Liver (tissue), 9 donors: ENCODE results near the gene TMEM132E. TPM values are rescaled to one million over a fixed set of nuclear protein-coding genes. Genes with fewer than 3 reads are reported as not detected.

Experiments used
- DNase-seq: peaks from one replicate; pipeline ENCODE4 v3.0.0-alpha.2; 2017; ENCODE audit warnings: low spot score
- H3K27ac ChIP-seq, 2 donors: one replicate each; pipeline ENCODE4 v1.7.0; 2013; ENCODE audit warnings: inconsistent platforms in 2 of 2, low read length in 2 of 2, control low read depth in 1 of 2, low read depth in 1 of 2, mild to moderate bottlenecking in 1 of 2
- H3K27me3 ChIP-seq, 4 donors: one replicate each; pipeline versions ENCODE4 v1.6.1 to v1.7.0; 2013; ENCODE audit warnings: low read length in 3 of 4, inconsistent platforms in 1 of 4, mild to moderate bottlenecking in 1 of 4, moderate library complexity in 1 of 4; ENCODE audit not compliant: control insufficient read depth in 4 of 4, insufficient read depth in 4 of 4
- H3K36me3 ChIP-seq, 4 donors: one replicate each; pipeline versions ENCODE4 v1.6.1 to v1.7.0; 2013; ENCODE audit warnings: low read length in 3 of 4, mild to moderate bottlenecking in 3 of 4, low read depth in 1 of 4, moderate library complexity in 1 of 4; ENCODE audit not compliant: control insufficient read depth in 4 of 4, insufficient read depth in 3 of 4
- H3K4me1 ChIP-seq, 4 donors: one replicate each; pipeline versions ENCODE4 v1.6.1 to v1.7.0; 2013; ENCODE audit warnings: low read length in 3 of 4, mild to moderate bottlenecking in 3 of 4, moderate library complexity in 1 of 4; ENCODE audit not compliant: control insufficient read depth in 4 of 4, insufficient read depth in 4 of 4
- H3K4me3 ChIP-seq, 3 donors: one replicate each; pipeline versions ENCODE4 v1.6.1 to v1.7.0; 2013; ENCODE audit warnings: low read length in 3 of 3, control low read depth in 1 of 3, low read depth in 1 of 3, mild to moderate bottlenecking in 1 of 3
- H3K9ac ChIP-seq, 2 donors: one replicate each; pipeline ENCODE4 v1.7.0; 2013; ENCODE audit warnings: low read length in 2 of 2, mild to moderate bottlenecking in 2 of 2, moderate library complexity in 2 of 2, control low read depth in 1 of 2, low read depth in 1 of 2
- H3K9me3 ChIP-seq, 4 donors: one replicate each; pipeline versions ENCODE4 v1.6.1 to v1.7.0; 2013; ENCODE audit warnings: low read length in 3 of 4; ENCODE audit not compliant: control insufficient read depth in 4 of 4
- EGR1 ChIP-seq, 2 donors: IDR thresholded peaks; 2 replicates each; pipeline ENCODE4 v1.6.1; 2016 to 2018; ENCODE audit warnings: antibody characterized with exemption in 2 of 2, low read depth in 2 of 2
- FOXA1 ChIP-seq: IDR thresholded peaks from 2 replicates; pipeline ENCODE4 v1.6.1; 2016; ENCODE audit warnings: antibody characterized with exemption
- FOXA2 ChIP-seq: IDR thresholded peaks from 2 replicates; pipeline ENCODE4 v1.6.1; 2016; ENCODE audit warnings: antibody characterized with exemption
- GABPA ChIP-seq, 2 donors: IDR thresholded peaks in 1 of 2; conservative IDR thresholded peaks in 1 of 2; 2 replicates each; pipeline ENCODE4 v1.6.1; 2016; ENCODE audit warnings: antibody characterized with exemption in 2 of 2, mild to moderate bottlenecking in 1 of 2, moderate library complexity in 1 of 2
- HNF4A ChIP-seq, 2 donors: conservative IDR thresholded peaks; 2 replicates each; pipeline ENCODE4 v1.6.1; 2016; ENCODE audit warnings: antibody characterized with exemption in 2 of 2, mild to moderate bottlenecking in 2 of 2
- HNF4G ChIP-seq: IDR thresholded peaks from 2 replicates; pipeline ENCODE4 v1.6.1; 2016; ENCODE audit warnings: antibody characterized with exemption
- JUND ChIP-seq, 2 donors: IDR thresholded peaks; 2 replicates each; pipeline ENCODE4 v1.6.1; 2016; ENCODE audit warnings: antibody characterized with exemption in 2 of 2
- NR2F2 ChIP-seq: IDR thresholded peaks from 2 replicates; pipeline ENCODE4 v1.6.1; 2016; ENCODE audit warnings: antibody characterized with exemption
- RAD21 ChIP-seq, 2 donors: IDR thresholded peaks; 2 replicates each; pipeline ENCODE4 v1.6.1; 2016; ENCODE audit warnings: antibody characterized with exemption in 2 of 2, mild to moderate bottlenecking in 2 of 2
- RXRA ChIP-seq, 2 donors: IDR thresholded peaks; 2 replicates each; pipeline ENCODE4 v1.6.1; 2017 to 2018; ENCODE audit warnings: antibody characterized with exemption in 2 of 2, mild to moderate bottlenecking in 1 of 2
- TAF1 ChIP-seq: conservative IDR thresholded peaks from 2 replicates; pipeline ENCODE4 v1.6.1; 2016; ENCODE audit warnings: antibody characterized with exemption, mild to moderate bottlenecking
- YY1 ChIP-seq: IDR thresholded peaks from 2 replicates; pipeline ENCODE4 v1.6.1; 2016; ENCODE audit warnings: antibody characterized with exemption, mild to moderate bottlenecking
- WGBS: extraction: QIAGEN DNeasy Blood & Tissue Kit; methylation state at CpG from one replicate; pipeline ENCODE4 v1.1.7; 2013; 5-methylcytosine and 5-hydroxymethylcytosine counted together
- polyA plus RNA-seq, 2 donors: library from polyadenylated mRNA; stranded (reverse) in 1 of 2; unstranded in 1 of 2; fragments of 200-250 nt in 1 of 2; fragments of >200 nt in 1 of 2; fragmentation: Nextera tagmentation in 1 of 2; extraction: Ambion mirVana in 1 of 2; gene quantifications; one replicate each; pipeline versions ENCODE4 v1.2.1 to v1.2.3, GENCODE V29; 2013 to 2015
- total RNA-seq, 2 donors: library from RNA; depleted of rRNA; stranded (reverse); fragments of >200 nt; gene quantifications; one replicate each; pipeline ENCODE4 v1.2.3, GENCODE V29; 2014
- TF ChIP-seq, protein P1 (sequence below): IDR thresholded peaks from 2 replicates; pipeline ENCODE4 v1.6.1; 2016; ENCODE audit warnings: antibody characterized with exemption
- TF ChIP-seq, protein P2 (sequence below): IDR thresholded peaks from 2 replicates; pipeline ENCODE4 v1.6.1; 2016; ENCODE audit warnings: antibody characterized with exemption, mild to moderate bottlenecking
- TF ChIP-seq, protein P3 (sequence below): IDR thresholded peaks from 2 replicates; pipeline ENCODE4 v1.6.1; 2016; ENCODE audit warnings: antibody characterized with exemption
- TF ChIP-seq, protein P4 (sequence below): IDR thresholded peaks from 2 replicates; pipeline ENCODE4 v1.6.1; 2016; ENCODE audit warnings: antibody characterized with exemption
- TF ChIP-seq, protein P5 (sequence below): fragments of 150-350 bp; IDR thresholded peaks from 2 replicates; pipeline ENCODE4 v1.5.1; 2017; ENCODE audit warnings: improper control_type of control experiment, low read depth, low read length; ENCODE audit not compliant: missing input control
- donor health status: healthy.
- donor health status: healthy.
- donor health status: healthy.
- donor health status: healthy.
- donor health status: healthy.

Gene TMEM132E
- total and polyA plus RNA-seq, 4 donors: 0.25 to 1.2 (median 0.46) TPM; not detected in 1

DNA sequence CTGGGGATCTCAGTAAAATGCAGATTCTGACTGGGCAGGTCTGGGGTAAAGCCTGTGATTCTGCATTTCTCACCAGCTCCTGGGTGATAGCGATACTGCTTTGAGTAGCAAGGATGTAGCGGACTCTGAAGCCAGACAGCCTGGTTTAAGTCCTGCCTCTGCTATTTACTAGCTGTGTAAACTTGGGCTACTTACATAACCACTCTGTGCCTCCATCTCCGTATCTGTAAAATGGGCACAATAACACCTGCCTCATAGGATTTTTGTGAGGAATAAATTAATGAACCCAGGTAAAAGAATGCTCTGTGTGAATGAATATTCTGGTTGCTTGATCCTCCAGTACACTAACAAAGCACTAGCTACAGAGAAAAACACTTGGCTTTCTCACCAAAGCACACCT, 54.4 kb downstream of the TMEM132E start:
- Histone ChIP-seq H3K36me3 (no peaks in the 10 kb centered on the region), H3K9ac (no peak overlapping the region), H3K27me3 (no peaks in the 10 kb centered on the region), H3K27ac (no peak overlapping the region), H3K4me3 (no peak overlapping the region), H3K9me3 (no peaks in the 10 kb centered on the region), H3K4me1 (peaks cover 0 to 8% (median 2%) of the 10 kb centered on the region in 4 donors)
- no peak for DNase-seq
- WGBS: 92% methylated on average over 3 of the region's 3 CpGs
- TF ChIP-seq GABPA (IDR thresholded peaks at IDR 0.05 in 1 of 2, conservative IDR thresholded peaks at IDR 0.05 in 1 of 2) (no peak), RXRA (IDR thresholded peaks at IDR 0.05) (no peak), FOXA2 (no peak), YY1 (no peak), HNF4A (conservative IDR thresholded peaks at IDR 0.05) (no peak), NR2F2 (no peak), RAD21 (IDR thresholded peaks at IDR 0.05) (no peak), TAF1 (no peak), HNF4G (no peak), JUND (IDR thresholded peaks at IDR 0.05) (no peak), EGR1 (IDR thresholded peaks at IDR 0.05; ENCODE audit: low read depth in 2 of 2) (no peak), FOXA1 (no peak)
- TF ChIP-seq, protein P1, sequence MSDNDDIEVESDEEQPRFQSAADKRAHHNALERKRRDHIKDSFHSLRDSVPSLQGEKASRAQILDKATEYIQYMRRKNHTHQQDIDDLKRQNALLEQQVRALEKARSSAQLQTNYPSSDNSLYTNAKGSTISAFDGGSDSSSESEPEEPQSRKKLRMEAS: no peak
- TF ChIP-seq, protein P2, sequence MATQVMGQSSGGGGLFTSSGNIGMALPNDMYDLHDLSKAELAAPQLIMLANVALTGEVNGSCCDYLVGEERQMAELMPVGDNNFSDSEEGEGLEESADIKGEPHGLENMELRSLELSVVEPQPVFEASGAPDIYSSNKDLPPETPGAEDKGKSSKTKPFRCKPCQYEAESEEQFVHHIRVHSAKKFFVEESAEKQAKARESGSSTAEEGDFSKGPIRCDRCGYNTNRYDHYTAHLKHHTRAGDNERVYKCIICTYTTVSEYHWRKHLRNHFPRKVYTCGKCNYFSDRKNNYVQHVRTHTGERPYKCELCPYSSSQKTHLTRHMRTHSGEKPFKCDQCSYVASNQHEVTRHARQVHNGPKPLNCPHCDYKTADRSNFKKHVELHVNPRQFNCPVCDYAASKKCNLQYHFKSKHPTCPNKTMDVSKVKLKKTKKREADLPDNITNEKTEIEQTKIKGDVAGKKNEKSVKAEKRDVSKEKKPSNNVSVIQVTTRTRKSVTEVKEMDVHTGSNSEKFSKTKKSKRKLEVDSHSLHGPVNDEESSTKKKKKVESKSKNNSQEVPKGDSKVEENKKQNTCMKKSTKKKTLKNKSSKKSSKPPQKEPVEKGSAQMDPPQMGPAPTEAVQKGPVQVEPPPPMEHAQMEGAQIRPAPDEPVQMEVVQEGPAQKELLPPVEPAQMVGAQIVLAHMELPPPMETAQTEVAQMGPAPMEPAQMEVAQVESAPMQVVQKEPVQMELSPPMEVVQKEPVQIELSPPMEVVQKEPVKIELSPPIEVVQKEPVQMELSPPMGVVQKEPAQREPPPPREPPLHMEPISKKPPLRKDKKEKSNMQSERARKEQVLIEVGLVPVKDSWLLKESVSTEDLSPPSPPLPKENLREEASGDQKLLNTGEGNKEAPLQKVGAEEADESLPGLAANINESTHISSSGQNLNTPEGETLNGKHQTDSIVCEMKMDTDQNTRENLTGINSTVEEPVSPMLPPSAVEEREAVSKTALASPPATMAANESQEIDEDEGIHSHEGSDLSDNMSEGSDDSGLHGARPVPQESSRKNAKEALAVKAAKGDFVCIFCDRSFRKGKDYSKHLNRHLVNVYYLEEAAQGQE: no peak
- TF ChIP-seq, protein P3, sequence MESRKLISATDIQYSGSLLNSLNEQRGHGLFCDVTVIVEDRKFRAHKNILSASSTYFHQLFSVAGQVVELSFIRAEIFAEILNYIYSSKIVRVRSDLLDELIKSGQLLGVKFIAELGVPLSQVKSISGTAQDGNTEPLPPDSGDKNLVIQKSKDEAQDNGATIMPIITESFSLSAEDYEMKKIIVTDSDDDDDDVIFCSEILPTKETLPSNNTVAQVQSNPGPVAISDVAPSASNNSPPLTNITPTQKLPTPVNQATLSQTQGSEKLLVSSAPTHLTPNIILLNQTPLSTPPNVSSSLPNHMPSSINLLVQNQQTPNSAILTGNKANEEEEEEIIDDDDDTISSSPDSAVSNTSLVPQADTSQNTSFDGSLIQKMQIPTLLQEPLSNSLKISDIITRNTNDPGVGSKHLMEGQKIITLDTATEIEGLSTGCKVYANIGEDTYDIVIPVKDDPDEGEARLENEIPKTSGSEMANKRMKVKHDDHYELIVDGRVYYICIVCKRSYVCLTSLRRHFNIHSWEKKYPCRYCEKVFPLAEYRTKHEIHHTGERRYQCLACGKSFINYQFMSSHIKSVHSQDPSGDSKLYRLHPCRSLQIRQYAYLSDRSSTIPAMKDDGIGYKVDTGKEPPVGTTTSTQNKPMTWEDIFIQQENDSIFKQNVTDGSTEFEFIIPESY: no peak
- TF ChIP-seq, protein P4, sequence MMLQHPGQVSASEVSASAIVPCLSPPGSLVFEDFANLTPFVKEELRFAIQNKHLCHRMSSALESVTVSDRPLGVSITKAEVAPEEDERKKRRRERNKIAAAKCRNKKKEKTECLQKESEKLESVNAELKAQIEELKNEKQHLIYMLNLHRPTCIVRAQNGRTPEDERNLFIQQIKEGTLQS: no peak
- TF ChIP-seq, protein P5, sequence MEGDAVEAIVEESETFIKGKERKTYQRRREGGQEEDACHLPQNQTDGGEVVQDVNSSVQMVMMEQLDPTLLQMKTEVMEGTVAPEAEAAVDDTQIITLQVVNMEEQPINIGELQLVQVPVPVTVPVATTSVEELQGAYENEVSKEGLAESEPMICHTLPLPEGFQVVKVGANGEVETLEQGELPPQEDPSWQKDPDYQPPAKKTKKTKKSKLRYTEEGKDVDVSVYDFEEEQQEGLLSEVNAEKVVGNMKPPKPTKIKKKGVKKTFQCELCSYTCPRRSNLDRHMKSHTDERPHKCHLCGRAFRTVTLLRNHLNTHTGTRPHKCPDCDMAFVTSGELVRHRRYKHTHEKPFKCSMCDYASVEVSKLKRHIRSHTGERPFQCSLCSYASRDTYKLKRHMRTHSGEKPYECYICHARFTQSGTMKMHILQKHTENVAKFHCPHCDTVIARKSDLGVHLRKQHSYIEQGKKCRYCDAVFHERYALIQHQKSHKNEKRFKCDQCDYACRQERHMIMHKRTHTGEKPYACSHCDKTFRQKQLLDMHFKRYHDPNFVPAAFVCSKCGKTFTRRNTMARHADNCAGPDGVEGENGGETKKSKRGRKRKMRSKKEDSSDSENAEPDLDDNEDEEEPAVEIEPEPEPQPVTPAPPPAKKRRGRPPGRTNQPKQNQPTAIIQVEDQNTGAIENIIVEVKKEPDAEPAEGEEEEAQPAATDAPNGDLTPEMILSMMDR: no peak
